Measurements from ENCODE around the gene ZBTB8OS.

DNA sequence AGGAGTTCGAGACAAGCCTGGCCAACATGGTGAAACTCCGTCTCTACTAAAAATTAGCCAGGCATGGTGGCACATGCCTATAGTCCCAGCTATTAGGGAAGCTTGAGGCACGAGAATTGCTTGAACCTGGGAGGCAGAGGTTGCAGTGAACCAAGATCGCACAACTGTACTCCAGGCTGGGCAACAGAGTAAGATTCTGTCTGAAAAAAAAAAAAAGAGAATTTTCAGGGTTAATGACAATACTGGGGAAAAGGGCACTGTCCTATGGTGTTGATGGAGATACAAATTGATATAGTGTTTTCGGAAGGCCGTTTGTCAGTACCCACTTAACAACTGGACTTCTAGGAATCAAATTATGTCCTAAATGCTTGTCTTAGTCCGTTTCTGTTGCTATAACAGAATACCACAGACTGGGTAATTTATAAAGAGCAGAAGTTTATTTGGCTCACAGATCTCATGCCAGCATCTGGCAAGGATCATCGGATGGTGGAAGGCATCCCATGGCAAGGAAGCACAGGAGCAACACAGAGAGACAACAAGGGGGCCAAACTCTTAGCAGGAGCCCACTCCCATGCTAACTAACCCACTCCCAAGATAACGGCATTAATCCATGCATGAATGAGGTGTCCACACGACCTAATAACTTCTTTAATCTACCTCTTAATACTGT lies 69.9 kb downstream of the ZBTB8OS start:
- no peak for TF ChIP-seq EZH2 (IDR thresholded peaks at IDR 0.05; ENCODE audit: borderline replicate concordance, insufficient read depth, low read length, poor library complexity, severe bottlenecking)
- TF ChIP-seq, protein P1, sequence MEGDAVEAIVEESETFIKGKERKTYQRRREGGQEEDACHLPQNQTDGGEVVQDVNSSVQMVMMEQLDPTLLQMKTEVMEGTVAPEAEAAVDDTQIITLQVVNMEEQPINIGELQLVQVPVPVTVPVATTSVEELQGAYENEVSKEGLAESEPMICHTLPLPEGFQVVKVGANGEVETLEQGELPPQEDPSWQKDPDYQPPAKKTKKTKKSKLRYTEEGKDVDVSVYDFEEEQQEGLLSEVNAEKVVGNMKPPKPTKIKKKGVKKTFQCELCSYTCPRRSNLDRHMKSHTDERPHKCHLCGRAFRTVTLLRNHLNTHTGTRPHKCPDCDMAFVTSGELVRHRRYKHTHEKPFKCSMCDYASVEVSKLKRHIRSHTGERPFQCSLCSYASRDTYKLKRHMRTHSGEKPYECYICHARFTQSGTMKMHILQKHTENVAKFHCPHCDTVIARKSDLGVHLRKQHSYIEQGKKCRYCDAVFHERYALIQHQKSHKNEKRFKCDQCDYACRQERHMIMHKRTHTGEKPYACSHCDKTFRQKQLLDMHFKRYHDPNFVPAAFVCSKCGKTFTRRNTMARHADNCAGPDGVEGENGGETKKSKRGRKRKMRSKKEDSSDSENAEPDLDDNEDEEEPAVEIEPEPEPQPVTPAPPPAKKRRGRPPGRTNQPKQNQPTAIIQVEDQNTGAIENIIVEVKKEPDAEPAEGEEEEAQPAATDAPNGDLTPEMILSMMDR (IDR thresholded peaks at IDR 0.05; ENCODE audit: poor library complexity, severe bottlenecking) = no peak
- TF ChIP-seq EP300 (conservative IDR thresholded peaks at IDR 0.05; ENCODE audit: poor library complexity, severe bottlenecking) = no peak
- TF ChIP-seq TAF1 (IDR thresholded peaks at IDR 0.05; ENCODE audit: low read depth) = no peak
- no peak for TF ChIP-seq RAD21 (conservative IDR thresholded peaks at IDR 0.05)
- no peak for TF ChIP-seq POLR2AphosphoS5 (IDR thresholded peaks at IDR 0.05)
- no peak for TF ChIP-seq SMC3 (conservative IDR thresholded peaks at IDR 0.05; ENCODE audit: poor library complexity)
- TF ChIP-seq MXI1 (conservative IDR thresholded peaks at IDR 0.05; ENCODE audit: poor library complexity, severe bottlenecking) = no peak
- TF ChIP-seq, protein P2, sequence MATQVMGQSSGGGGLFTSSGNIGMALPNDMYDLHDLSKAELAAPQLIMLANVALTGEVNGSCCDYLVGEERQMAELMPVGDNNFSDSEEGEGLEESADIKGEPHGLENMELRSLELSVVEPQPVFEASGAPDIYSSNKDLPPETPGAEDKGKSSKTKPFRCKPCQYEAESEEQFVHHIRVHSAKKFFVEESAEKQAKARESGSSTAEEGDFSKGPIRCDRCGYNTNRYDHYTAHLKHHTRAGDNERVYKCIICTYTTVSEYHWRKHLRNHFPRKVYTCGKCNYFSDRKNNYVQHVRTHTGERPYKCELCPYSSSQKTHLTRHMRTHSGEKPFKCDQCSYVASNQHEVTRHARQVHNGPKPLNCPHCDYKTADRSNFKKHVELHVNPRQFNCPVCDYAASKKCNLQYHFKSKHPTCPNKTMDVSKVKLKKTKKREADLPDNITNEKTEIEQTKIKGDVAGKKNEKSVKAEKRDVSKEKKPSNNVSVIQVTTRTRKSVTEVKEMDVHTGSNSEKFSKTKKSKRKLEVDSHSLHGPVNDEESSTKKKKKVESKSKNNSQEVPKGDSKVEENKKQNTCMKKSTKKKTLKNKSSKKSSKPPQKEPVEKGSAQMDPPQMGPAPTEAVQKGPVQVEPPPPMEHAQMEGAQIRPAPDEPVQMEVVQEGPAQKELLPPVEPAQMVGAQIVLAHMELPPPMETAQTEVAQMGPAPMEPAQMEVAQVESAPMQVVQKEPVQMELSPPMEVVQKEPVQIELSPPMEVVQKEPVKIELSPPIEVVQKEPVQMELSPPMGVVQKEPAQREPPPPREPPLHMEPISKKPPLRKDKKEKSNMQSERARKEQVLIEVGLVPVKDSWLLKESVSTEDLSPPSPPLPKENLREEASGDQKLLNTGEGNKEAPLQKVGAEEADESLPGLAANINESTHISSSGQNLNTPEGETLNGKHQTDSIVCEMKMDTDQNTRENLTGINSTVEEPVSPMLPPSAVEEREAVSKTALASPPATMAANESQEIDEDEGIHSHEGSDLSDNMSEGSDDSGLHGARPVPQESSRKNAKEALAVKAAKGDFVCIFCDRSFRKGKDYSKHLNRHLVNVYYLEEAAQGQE (IDR thresholded peaks at IDR 0.05; ENCODE audit: borderline replicate concordance) = no peak

Data from neural cell (in vitro differentiated cells).